Fibroblast of lung (primary cell): ENCODE data around the gene TSEN15.

Experiments
- CTCF ChIP-seq, 2 donors: IDR thresholded peaks in 1 of 2; conservative IDR thresholded peaks in 1 of 2; 1 replicate in 1 of 2; 2 replicates in 1 of 2; pipeline ENCODE4 v1.5.1; 2011 to 2012; ENCODE audit warnings: low read length in 2 of 2, control low read depth in 1 of 2, inconsistent platforms in 1 of 2, low read depth in 1 of 2, mild to moderate bottlenecking in 1 of 2
- EZH2 ChIP-seq: IDR thresholded peaks from 2 replicates; pipeline ENCODE4 v1.5.1; 2012; ENCODE audit warnings: low read length, control low read depth, mild to moderate bottlenecking; ENCODE audit errors: missing control alignments

DNA sequence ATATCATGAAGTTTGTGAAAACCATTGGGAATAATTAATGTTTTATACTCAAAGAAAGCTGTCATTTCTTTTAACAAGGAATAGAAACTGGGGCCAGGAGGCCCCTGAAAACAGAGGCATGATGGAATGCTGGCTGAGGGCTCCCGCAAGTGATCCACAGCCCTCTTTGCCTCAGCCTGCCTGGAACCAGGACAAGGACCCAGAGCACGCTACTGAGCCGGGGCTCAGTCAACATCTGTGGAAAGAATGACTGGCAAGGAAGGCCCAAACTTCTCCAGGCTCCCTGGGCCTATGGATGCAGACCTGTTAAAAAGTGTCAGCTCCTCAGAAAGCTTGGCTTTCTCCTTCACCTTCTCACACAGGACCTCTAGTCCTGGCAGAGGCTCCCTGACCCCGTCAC, 46.6 kb upstream of the TSEN15 start:
- TF ChIP-seq CTCF (conservative IDR thresholded peaks at IDR 0.05 in 1 of 2, IDR thresholded peaks at IDR 0.05 in 1 of 2; ENCODE audit: low read depth in 1 of 2, low read length in 2 of 2) (no peak), EZH2 (no peak)
